Left ventricle myocardium superior (tissue), 1 donor: ENCODE results near the gene RARS1. TPM values are rescaled to one million over a fixed set of nuclear protein-coding genes. Genes with fewer than 3 reads are reported as not detected.

ENCODE experiments used
- ATAC-seq: fragments of 200-7000 bp; cut with Tn5 transposase; one replicate; pipeline ENCODE4 v1.9.1; 2020; ENCODE audit warnings: mild to moderate bottlenecking, moderate library complexity
- DNase-seq: peaks from one replicate; pipeline ENCODE4 v3.0.0-alpha.2; 2020
- intact Hi-C: fragments of 100-400 bp; cut with micrococcal nuclease; formaldehyde crosslinking; loops from one replicate; pipeline ENCODE4 v1.11.0; 2022
- microRNA-seq: library from miRNA; unstranded; fragments of <30 nt; microRNA quantifications from one replicate; pipeline ENCODE4 v1.2.0, GENCODE V29; 2020; ENCODE audit warnings: borderline number of aligned reads
- total RNA-seq: library from RNA; stranded (reverse); fragmentation: NEBNext Ultra II Directional; extraction: Animal tissue kit (Norgen Biotek cat#: 25700); gene quantifications from one replicate; pipeline ENCODE4 v1.2.1, GENCODE V29; 2021
- donor health status: DM: no; HTN: yes; CAD: no; lungs with severe emphysema.

RARS1 gene
- total RNA-seq, 1 donor from 2014 or later, result 42.3 TPM

DNA sequence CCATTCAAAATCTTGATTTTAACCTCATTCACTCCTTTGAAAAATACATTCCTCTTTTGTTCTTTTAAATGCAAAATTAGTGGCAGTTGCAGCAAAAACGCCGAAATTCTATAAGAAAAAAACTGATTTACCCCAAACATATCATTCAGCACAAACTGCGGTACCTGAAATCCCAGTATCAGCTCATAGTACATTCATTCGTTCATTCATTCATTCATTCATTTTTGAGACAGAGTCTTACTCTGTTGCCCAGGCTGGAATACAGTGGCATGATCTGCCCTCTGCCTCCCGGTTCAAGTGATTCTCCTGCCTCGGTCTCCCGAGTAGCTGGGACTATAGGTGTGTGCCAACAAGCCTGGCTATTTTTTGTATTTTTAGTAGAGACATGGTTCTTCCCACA lies 63.3 kb downstream of the RARS1 start:
- intact Hi-C loops, result no loop called here
- ATAC-seq (no peak), DNase-seq (no peak)

DNA sequence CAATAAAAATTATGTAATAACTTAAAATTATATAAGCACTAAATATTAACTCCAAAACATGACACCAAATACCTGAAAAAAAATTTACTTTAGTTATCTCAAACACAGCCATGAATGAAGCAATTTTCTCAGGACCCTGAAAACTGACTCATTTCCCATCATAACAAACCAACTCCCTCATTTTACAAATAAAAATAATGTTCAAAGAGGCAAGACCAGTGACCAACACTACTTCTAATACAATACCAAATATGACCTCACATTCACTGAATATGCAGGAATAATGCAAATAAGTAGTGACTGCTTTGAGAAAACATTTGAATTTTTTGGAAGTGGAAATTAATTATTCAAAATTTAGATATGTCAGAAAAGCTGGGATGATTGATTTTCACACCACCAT lies 64.4 kb downstream of the RARS1 start:
- ATAC-seq, result no peak
- intact Hi-C loops, result no loop called here
- no peak for DNase-seq

DNA sequence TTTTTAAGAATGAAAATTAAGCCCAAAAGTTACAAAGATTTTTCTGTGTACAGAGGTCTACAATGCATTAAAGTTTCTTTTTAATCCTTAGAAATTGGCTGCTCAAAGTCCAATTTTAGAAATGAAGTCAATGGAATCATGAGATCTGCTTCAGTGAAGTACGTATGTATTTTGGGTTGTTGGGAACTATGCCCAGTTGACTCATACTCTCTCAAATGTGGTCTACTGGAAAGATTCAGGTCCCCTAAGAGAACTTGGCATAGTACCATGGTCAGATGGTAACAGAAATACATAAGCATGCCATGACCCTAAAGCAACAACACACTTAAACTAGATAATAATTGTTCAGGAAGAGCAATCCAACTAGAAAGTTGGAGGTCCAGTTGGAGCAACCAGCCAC lies 65.9 kb downstream of the RARS1 start:
- peak; percentile 88 for ATAC-seq
- intact Hi-C loops, result no loop called here
- no peak for DNase-seq

GRCh38 chr5:168553377-168554130 lies 67.3 kb downstream of the RARS1 start:
- ATAC-seq, result no peak
- intact Hi-C loops, result no loop called here
- no peak for DNase-seq

DNA sequence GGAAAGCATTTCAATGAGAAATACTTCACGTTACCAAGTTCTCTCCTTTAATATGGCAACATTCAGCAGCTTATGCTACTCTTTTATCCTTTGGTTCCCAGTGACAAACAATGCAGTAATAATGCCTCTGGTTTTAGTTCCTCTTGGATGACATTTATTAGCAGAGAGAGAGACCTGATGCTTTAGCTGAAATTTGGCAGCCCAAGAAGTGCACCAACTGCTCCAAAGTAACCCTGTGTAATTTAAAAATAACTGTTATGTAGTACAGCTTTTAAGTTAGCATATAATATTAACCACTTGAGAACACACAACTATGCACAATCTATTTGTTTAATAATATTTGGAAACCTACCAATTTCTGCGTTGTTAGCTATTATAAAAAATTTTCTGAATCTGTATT lies 71.1 kb downstream of the RARS1 start:
- intact Hi-C loops, result no loop called here
- ATAC-seq (peak; percentile 72), DNase-seq (no peak)

DNA sequence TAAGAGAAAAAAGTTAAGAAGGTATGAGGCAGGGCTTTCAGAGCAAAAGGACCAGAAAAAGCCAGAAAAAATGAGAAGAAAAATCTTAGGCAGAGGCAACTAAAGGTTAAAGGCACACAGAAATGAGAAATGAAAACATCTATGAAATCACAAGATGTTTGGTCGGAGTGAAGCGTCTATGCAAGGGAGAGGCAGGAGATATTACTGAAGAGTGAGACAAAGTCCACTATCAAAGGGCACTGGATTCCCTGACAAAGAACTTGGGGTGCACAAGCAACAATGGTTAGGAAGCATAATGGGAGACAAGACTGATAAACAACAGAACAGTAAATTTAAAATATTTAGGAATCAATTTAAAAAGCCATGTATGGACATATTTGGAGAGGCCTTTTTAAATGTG lies 76.0 kb downstream of the RARS1 start:
- DNase-seq (no peak), ATAC-seq (no peak)
- intact Hi-C loops, result no loop called here

GRCh38 chr5:168563959-168564358 lies 77.7 kb downstream of the RARS1 start:
- DNase-seq, result no peak
- intact Hi-C loops, result no loop called here
- ATAC-seq, result no peak

DNA sequence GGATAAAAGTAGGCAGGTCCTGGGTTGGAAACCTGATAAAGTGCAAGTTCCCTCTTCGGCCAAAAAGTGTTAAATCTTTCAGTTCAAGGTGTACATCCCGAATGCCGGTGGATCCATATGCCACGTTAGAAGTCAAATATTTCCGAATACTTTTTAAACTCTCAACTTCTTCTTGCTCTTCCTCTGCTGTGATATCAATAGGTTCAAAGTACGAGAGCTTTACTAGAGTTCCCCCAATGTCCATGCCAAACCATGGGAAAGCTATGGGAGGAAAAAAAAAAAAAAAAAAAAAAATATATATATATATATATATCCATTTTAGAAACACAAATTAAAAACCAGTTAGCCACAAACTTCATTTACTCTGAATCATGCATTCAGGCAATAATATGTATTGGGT lies 82.5 kb downstream of the RARS1 start:
- ATAC-seq (no peak), DNase-seq (no peak)
- intact Hi-C loops, result no loop called here

Small RNA genes within 50 kb of the gene (microRNA-seq; reads per million reads assigned to microRNA genes)
- gene MIR103A1 (not detected), gene MIR103B1 (not detected)

Other genes with a start within 250 kb of the RARS1 start
- 4.3 TPM for gene WWC1, start 194.8 kb upstream of the RARS1 start, total RNA-seq
- not detected for gene FBLL1, start 42.8 kb downstream of the RARS1 start, total RNA-seq
- 24.4 TPM for gene PANK3, start 92.9 kb downstream of the RARS1 start, total RNA-seq